Body of pancreas (tissue), 4 donors: ENCODE results near the gene ZWINT. TPM values are rescaled to one million over a fixed set of nuclear protein-coding genes. Genes with fewer than 3 reads are reported as not detected.

Experiments used
- ATAC-seq: fragments of 150-250 bp; one replicate; pipeline ENCODE4 v1.9.1; 2016
- DNase-seq, 4 donors: peaks; one replicate each; pipeline ENCODE4 v3.0.0-alpha.2; 2019
- H3K27ac ChIP-seq, 4 donors: fragments of 200-600 bp; sonication (generic); 1 replicate in 3 of 4; 2 replicates in 1 of 4; pipeline versions ENCODE4 v1.5.1 to v1.6.1; 2016 to 2019; ENCODE audit warnings: mild to moderate bottlenecking in 1 of 4, mixed read lengths in 1 of 4, moderate library complexity in 1 of 4
- H3K27me3 ChIP-seq, 2 donors: fragments of 200-600 bp; sonication (generic); one replicate each; pipeline ENCODE4 v1.6.0; 2016; ENCODE audit warnings: mild to moderate bottlenecking in 1 of 2
- H3K36me3 ChIP-seq, 2 donors: fragments of 200-600 bp; sonication (generic); replicated peaks in 1 of 2; 2 replicates each; pipeline ENCODE4 v1.5.1; 2016; ENCODE audit warnings: low read depth in 2 of 2; ENCODE audit not compliant: insufficient read depth in 1 of 2
- H3K4me1 ChIP-seq: fragments of 200-600 bp; sonication (generic); one replicate; pipeline ENCODE4 v1.6.0; 2016
- H3K4me3 ChIP-seq, 2 donors: fragments of 200-600 bp; sonication (generic); 1 replicate in 1 of 2; 2 replicates in 1 of 2; pipeline ENCODE4 v1.5.1; 2016 to 2019
- H3K9me3 ChIP-seq, 3 donors: fragments of 200-600 bp; sonication (generic); 1 replicate in 2 of 3; 2 replicates in 1 of 3; pipeline ENCODE4 v1.5.1; 2016
- POLR2A ChIP-seq, 3 donors: fragments of 450-650 bp; IDR thresholded peaks; one replicate each; pipeline ENCODE4 v1.6.1; 2016; ENCODE audit warnings: antibody characterized with exemption in 3 of 3, mild to moderate bottlenecking in 2 of 3
- WGBS, 2 donors: methylation state at CpG; one replicate each; pipeline ENCODE4 v1.1.5; 2017; 5-methylcytosine and 5-hydroxymethylcytosine counted together
- intact Hi-C: fragments of 100-400 bp; cut with DNase I; formaldehyde crosslinking; loops from one replicate; pipeline ENCODE4 v1.15.1; 2023
- total RNA-seq, 2 donors: library from RNA; depleted of rRNA; stranded (reverse); fragments of >200 nt; gene quantifications; one replicate each; pipeline ENCODE4 v1.1.0, GENCODE V29; 2016
- TF ChIP-seq, protein P1 (sequence below), 7 experiments: fragments of 450-650 bp in 4 of 7; fragments of 200-600 bp in 3 of 7; sonication (generic) in 3 of 7; IDR thresholded peaks; one replicate each; pipeline ENCODE4 v1.5.1; 2016 to 2019; ENCODE audit warnings: antibody characterized with exemption in 7 of 7

The ZWINT gene
- total RNA-seq, 2 donors from 2014 or later, result 2.9 to 4.6 TPM

DNA sequence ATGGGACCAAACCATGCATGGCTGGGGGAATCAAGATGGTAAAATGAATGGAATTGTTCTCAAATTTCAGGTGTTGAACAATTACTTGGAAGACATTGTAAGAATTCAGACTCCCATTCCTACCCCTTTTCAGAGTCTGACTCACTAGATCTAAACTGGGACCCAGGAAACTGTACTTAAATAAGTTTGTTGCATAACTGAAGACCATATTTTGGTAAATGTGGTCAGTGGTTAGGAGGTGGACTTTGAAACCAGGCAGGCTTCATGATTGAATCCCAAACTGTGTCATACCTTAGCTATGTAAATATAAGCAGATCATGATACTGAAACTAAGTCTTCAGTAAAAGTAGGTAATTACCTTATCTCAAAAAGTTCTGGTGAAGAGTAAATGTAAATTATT, 41.7 kb downstream of the ZWINT start:
- no peak for DNase-seq
- no peak overlapping the region for H3K27ac ChIP-seq
- TF ChIP-seq POLR2A (IDR thresholded peaks at IDR 0.05), result no peak
- TF ChIP-seq, protein P1, sequence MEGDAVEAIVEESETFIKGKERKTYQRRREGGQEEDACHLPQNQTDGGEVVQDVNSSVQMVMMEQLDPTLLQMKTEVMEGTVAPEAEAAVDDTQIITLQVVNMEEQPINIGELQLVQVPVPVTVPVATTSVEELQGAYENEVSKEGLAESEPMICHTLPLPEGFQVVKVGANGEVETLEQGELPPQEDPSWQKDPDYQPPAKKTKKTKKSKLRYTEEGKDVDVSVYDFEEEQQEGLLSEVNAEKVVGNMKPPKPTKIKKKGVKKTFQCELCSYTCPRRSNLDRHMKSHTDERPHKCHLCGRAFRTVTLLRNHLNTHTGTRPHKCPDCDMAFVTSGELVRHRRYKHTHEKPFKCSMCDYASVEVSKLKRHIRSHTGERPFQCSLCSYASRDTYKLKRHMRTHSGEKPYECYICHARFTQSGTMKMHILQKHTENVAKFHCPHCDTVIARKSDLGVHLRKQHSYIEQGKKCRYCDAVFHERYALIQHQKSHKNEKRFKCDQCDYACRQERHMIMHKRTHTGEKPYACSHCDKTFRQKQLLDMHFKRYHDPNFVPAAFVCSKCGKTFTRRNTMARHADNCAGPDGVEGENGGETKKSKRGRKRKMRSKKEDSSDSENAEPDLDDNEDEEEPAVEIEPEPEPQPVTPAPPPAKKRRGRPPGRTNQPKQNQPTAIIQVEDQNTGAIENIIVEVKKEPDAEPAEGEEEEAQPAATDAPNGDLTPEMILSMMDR (IDR thresholded peaks at IDR 0.05), result no peak
- no peaks in the 10 kb centered on the region for H3K27me3 ChIP-seq
- no peak for ATAC-seq
- no peaks in the 10 kb centered on the region for H3K9me3 ChIP-seq
- intact Hi-C loops, result no loop called here
- H3K4me1 ChIP-seq, result no peaks in the 10 kb centered on the region
- no peaks in the 10 kb centered on the region for H3K36me3 ChIP-seq
- H3K4me3 ChIP-seq, result no peak overlapping the region

DNA sequence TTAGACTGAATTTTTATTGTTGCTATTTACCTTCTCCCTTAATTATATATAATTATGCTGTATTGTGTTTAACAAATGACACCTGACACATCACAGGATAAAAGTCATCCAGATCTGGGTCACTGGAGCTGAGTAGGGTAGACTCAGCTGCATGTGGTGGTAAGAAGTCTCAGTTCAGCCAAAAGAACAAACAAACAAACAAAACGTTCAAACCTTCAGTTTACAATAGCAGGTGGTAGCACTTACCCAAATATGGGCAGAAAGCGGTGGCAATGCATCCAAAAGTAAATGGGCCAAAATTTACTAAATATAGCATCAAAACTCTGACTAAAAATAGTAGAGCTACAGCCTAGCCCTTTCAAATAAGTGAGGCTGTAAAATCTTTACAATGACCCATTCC, 42.2 kb downstream of the ZWINT start:
- no peak for ATAC-seq
- intact Hi-C loops, result no loop called here
- Histone ChIP-seq H3K4me3 (no peak overlapping the region), H3K27ac (no peak overlapping the region), H3K36me3 (no peaks in the 10 kb centered on the region), H3K27me3 (no peaks in the 10 kb centered on the region), H3K9me3 (no peaks in the 10 kb centered on the region), H3K4me1 (no peaks in the 10 kb centered on the region)
- 40 to 43% methylated on average over 2 of the region's 2 CpGs for WGBS, 2 donors
- DNase-seq, result no peak
- no peak for TF ChIP-seq POLR2A (IDR thresholded peaks at IDR 0.05)
- TF ChIP-seq, protein P1 (IDR thresholded peaks at IDR 0.05), result no peak

DNA sequence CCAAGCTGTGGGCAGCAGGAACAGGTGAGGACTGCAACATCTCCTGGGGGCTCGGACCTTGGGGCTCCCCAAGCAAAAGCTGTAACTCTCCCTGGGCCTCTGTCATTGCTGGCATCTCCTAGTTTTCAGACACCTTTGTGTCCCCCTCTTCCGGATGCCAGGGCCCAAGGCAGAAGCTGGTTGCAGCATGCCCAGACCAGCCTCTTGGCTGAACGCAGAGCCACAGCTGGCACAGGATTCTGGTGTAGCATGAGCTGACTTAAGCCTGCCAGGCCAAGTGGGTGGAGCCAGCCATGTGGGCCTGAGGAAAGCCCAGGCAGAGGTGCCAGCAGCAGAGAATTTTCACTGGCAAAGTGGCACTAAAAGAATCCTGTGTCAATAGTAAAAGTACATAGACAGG, 43.5 kb downstream of the ZWINT start:
- Histone ChIP-seq H3K27ac (no peak overlapping the region), H3K9me3 (no peaks in the 10 kb centered on the region), H3K36me3 (no peaks in the 10 kb centered on the region), H3K27me3 (no peaks in the 10 kb centered on the region), H3K4me1 (no peaks in the 10 kb centered on the region), H3K4me3 (no peak overlapping the region)
- intact Hi-C loops, result no loop called here
- ATAC-seq (no peak), DNase-seq (no peak)
- TF ChIP-seq, protein P1 (IDR thresholded peaks at IDR 0.05), result no peak
- TF ChIP-seq POLR2A (IDR thresholded peaks at IDR 0.05), result no peak
- 50 to 75% methylated on average over 2 to 3 of the region's 3 CpGs for WGBS, 2 donors

DNA sequence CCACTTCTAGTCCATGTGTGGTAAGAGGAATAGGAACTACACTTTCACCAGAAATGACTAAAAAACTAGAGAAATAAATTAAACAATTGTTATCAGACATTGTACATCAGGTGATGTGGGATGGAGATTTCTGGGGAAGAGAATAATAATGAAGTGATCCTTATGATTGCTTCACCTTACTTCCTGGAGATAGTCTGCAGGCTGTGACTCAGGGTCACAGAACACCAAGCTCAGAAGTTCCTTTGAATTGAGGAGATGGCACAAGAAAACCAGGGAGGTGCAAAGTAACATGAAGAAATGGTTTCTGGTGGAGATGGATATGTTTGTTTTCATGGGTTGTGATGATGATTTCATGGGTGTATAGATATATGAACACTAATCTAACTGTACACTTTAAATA, 44.5 kb downstream of the ZWINT start:
- Histone ChIP-seq H3K27ac (no peak overlapping the region), H3K4me1 (no peaks in the 10 kb centered on the region), H3K9me3 (no peaks in the 10 kb centered on the region), H3K36me3 (no peaks in the 10 kb centered on the region), H3K4me3 (no peak overlapping the region), H3K27me3 (no peaks in the 10 kb centered on the region)
- TF ChIP-seq POLR2A (IDR thresholded peaks at IDR 0.05), result no peak
- TF ChIP-seq, protein P1 (IDR thresholded peaks at IDR 0.05), result no peak
- no peak for ATAC-seq
- DNase-seq, result no peak
- intact Hi-C loops, result no loop called here
